Measurements from ENCODE around the gene TECPR1.

Gene TECPR1

DNA sequence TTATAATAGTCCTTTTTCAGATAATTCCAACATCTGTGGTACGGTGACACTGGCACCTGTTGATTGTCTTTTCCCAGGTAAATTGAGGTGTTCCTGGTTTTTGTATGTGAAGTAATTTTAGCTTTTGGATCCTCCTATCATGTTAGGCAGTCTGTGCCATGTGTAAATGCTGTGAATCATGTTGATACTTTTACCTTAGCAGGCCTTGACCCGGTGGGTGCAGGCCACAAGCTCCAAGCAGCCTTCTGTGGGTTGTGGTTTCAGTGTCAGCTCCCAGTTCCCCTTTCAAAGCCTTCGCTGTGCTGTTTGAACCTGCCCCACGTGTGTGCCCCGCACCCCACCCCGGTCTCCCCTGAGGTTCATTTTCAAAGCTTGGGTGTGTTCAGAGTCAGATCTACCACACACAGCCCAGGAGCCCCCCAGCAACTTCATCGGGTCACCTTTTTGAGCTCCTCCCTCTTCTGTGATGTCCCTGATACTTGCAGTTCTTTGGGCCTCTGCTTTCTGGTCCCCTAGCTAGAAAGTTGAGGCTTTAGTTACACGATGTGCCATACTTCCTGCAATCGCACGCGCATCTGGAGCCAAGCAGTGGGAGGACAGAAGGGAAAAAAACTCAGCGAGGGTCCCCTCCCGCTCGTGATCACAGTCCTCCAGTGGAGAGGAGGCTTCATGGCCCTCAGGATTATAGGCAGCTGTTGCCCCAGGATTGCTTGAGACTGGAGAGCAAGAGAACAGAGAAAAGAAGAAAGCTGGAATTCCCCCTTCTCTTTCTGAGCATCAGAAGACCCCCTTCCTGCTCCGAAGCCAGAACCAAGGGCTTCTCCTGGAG is 49.5 kb downstream of the TECPR1 start:
- Histone ChIP-seq H3K36me3 (ENCODE audit: control insufficient read depth, low read depth, low read length) (peaks cover 8% of the 10 kb centered on the region), H3K4me3 (ENCODE audit: low read length) (no peak overlapping the region), H3K27ac (ENCODE audit: low read length) (no peak overlapping the region), H3K4me1 (ENCODE audit: control insufficient read depth, low read depth, low read length) (no peaks in the 10 kb centered on the region), H3K9ac (ENCODE audit: low read length) (no peak overlapping the region), H3K27me3 (ENCODE audit: control insufficient read depth, insufficient read depth, low read length) (no peaks in the 10 kb centered on the region), H3K9me3 (ENCODE audit: control insufficient read depth, low read depth, low read length) (no peaks in the 10 kb centered on the region)

DNA sequence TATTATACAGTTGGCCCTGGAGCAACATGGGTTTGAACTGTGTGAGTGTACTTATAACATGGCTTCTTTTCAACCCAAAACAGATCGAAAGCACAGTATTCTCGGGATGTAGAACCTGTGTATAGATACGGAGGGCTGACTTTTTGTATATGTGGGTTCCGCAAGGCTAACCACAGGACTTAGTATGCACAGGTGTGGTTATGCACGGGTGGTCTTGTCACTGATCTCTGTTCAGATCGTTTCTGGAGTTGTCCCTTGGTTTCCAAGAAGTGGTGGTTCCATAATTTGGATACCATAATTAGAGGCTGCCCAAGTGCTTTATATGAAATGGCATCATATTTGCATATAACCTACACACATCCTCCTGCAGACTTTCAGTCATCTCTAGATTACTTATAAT is 51.7 kb downstream of the TECPR1 start:
- Histone ChIP-seq H3K9me3 (ENCODE audit: control insufficient read depth, low read depth, low read length) (no peaks in the 10 kb centered on the region), H3K4me3 (ENCODE audit: low read length) (no peak overlapping the region), H3K4me1 (ENCODE audit: control insufficient read depth, low read depth, low read length) (no peaks in the 10 kb centered on the region), H3K9ac (ENCODE audit: low read length) (no peak overlapping the region), H3K27ac (ENCODE audit: low read length) (no peak overlapping the region), H3K36me3 (ENCODE audit: control insufficient read depth, low read depth, low read length) (no peaks in the 10 kb centered on the region), H3K27me3 (ENCODE audit: control insufficient read depth, insufficient read depth, low read length) (no peaks in the 10 kb centered on the region)

- H3K27me3 ChIP-seq (ENCODE audit: control insufficient read depth, insufficient read depth, low read length): no peaks in the 10 kb centered on the region
- no peak overlapping the region for H3K9ac ChIP-seq (ENCODE audit: low read length)
- H3K36me3 ChIP-seq (ENCODE audit: control insufficient read depth, low read depth, low read length): peaks cover 8% of the 10 kb centered on the region
- no peaks in the 10 kb centered on the region for H3K4me1 ChIP-seq (ENCODE audit: control insufficient read depth, low read depth, low read length)
- H3K4me3 ChIP-seq (ENCODE audit: low read length): no peak overlapping the region
- H3K27ac ChIP-seq (ENCODE audit: low read length): no peak overlapping the region
- H3K9me3 ChIP-seq (ENCODE audit: control insufficient read depth, low read depth, low read length): no peaks in the 10 kb centered on the region
Measured at GRCh38 chr7:98199131-98199530, 52.9 kb downstream of the TECPR1 start.

DNA sequence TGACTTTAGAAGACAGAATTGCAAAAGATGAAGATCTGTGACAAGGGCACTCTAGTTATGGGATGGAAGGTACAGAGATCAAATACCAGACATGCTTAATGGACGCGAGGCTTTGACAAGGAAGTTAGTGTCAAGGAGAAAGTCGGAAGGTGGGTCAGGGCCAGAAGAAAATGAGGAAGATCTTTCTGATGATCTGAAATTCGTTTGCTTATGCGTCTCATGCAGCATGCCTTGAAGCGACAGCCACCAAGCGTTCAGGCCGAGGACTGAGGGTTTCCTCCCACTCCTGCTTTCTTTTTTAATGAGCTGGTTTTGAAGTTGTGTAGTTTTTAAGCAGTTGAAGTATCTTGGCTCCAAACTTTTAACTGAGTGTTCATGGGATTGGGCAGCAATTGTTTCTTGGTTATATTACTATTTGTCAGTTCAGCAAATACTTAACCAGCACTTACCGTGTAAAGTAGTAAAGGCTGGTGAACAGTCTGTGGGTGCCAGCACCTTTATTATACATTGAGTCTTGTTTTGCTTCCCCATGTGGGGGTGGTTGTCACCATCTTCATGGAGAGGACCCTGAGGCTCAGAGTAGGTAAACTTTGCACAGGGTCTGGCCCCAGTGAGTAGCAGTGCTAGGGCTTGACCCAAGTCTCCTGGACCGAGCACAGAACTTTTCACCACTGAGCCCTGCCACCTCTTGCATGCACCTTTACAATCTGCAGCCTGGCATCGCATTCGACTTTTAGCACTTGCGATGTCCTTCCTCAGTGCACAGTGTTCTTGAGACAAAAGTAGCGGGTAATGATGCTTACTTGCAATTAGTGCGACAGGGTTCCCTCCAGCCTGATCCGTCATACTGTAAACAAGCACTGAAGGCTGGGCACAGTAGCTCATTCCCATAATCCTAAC is 55.1 kb downstream of the TECPR1 start:
- Histone ChIP-seq H3K27ac (ENCODE audit: low read length) (no peak overlapping the region), H3K9ac (ENCODE audit: low read length) (no peak overlapping the region), H3K9me3 (ENCODE audit: control insufficient read depth, low read depth, low read length) (no peaks in the 10 kb centered on the region), H3K36me3 (ENCODE audit: control insufficient read depth, low read depth, low read length) (peaks cover 20% of the 10 kb centered on the region), H3K27me3 (ENCODE audit: control insufficient read depth, insufficient read depth, low read length) (no peaks in the 10 kb centered on the region), H3K4me3 (ENCODE audit: low read length) (no peak overlapping the region), H3K4me1 (ENCODE audit: control insufficient read depth, low read depth, low read length) (no peaks in the 10 kb centered on the region)

DNA sequence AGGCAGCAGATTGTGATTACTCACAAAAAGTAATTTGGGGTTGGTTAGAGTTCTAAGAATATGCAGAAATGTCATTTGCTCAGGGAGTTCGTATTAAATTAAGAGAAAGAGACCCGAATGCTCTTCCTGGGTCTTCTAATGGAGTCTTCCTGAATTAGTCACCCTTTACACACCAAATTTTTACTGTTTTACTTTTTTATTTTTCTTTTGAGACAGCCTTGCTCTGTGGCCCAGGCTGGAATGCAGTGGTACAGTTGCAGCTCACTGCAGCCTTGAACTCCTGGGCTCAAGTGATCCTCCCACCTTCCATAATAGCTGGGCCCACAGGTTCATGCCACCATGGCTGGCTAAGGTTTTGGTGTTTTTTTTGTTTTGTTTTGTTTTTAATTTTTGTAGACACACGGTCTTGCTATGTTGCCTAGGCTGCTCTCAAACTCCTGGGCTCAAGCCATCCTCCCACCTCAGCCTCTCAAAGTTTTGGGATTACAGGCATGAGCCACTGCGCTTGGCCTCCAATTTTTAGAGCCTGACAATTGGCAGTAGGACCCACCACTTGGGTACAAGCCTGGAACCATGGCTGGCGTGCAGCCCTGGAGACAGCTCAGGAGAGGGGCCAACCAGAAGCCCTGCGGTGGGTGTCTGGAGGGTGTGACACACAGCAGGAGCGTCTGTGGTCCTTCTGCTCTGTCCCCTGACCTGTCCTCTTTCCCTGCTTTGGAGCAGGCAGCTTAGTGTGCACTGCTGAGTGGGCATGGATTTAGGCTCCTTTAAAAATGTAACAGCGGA is 57.2 kb downstream of the TECPR1 start:
- Histone ChIP-seq H3K36me3 (ENCODE audit: control insufficient read depth, low read depth, low read length) (peaks cover 25% of the 10 kb centered on the region), H3K27ac (ENCODE audit: low read length) (no peak overlapping the region), H3K4me1 (ENCODE audit: control insufficient read depth, low read depth, low read length) (no peaks in the 10 kb centered on the region), H3K4me3 (ENCODE audit: low read length) (no peak overlapping the region), H3K27me3 (ENCODE audit: control insufficient read depth, insufficient read depth, low read length) (no peaks in the 10 kb centered on the region), H3K9ac (ENCODE audit: low read length) (no peak overlapping the region), H3K9me3 (ENCODE audit: control insufficient read depth, low read depth, low read length) (no peaks in the 10 kb centered on the region)

- H3K4me3 ChIP-seq (ENCODE audit: low read length): no peak overlapping the region
- no peaks in the 10 kb centered on the region for H3K4me1 ChIP-seq (ENCODE audit: control insufficient read depth, low read depth, low read length)
- H3K27me3 ChIP-seq (ENCODE audit: control insufficient read depth, insufficient read depth, low read length): no peaks in the 10 kb centered on the region
- H3K9ac ChIP-seq (ENCODE audit: low read length): no peak overlapping the region
- H3K9me3 ChIP-seq (ENCODE audit: control insufficient read depth, low read depth, low read length): no peaks in the 10 kb centered on the region
- H3K36me3 ChIP-seq (ENCODE audit: control insufficient read depth, low read depth, low read length): peaks cover 25% of the 10 kb centered on the region
- H3K27ac ChIP-seq (ENCODE audit: low read length): no peak overlapping the region
Measured at GRCh38 chr7:98194186-98194585, 57.8 kb downstream of the TECPR1 start.

DNA sequence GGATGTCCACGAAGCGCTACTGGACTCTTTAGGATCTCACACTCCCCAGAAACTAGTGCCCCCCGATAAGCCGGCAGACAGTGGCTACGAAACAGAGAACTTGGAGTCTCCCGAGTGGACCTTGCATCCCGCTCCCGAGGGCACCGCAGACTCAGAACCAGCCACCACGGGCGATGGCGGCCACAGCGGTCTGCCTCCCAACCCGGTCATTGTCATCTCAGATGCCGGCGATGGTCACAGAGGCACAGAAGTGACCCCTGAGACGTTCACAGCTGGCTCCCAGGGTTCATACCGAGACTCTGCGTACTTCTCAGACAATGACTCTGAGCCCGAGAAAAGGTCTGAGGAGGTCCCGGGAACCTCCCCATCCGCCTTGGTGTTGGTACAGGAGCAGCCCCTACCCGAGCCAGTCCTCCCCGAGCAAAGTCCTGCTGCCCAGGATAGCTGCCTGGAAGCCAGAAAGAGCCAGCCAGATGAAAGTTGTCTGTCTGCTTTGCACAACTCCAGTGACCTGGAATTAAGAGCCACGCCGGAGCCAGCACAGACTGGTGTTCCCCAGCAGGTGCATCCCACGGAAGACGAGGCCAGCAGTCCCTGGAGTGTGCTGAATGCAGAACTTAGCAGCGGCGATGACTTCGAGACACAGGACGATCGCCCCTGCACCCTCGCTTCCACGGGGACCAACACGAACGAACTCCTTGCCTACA is 58.4 kb downstream of the TECPR1 start:
- Histone ChIP-seq H3K27me3 (ENCODE audit: control insufficient read depth, insufficient read depth, low read length) (no peaks in the 10 kb centered on the region), H3K9me3 (ENCODE audit: control insufficient read depth, low read depth, low read length) (no peaks in the 10 kb centered on the region), H3K36me3 (ENCODE audit: control insufficient read depth, low read depth, low read length) (peaks cover 25% of the 10 kb centered on the region), H3K4me3 (ENCODE audit: low read length) (no peak overlapping the region), H3K9ac (ENCODE audit: low read length) (no peak overlapping the region), H3K27ac (ENCODE audit: low read length) (no peak overlapping the region), H3K4me1 (ENCODE audit: control insufficient read depth, low read depth, low read length) (no peaks in the 10 kb centered on the region)

DNA sequence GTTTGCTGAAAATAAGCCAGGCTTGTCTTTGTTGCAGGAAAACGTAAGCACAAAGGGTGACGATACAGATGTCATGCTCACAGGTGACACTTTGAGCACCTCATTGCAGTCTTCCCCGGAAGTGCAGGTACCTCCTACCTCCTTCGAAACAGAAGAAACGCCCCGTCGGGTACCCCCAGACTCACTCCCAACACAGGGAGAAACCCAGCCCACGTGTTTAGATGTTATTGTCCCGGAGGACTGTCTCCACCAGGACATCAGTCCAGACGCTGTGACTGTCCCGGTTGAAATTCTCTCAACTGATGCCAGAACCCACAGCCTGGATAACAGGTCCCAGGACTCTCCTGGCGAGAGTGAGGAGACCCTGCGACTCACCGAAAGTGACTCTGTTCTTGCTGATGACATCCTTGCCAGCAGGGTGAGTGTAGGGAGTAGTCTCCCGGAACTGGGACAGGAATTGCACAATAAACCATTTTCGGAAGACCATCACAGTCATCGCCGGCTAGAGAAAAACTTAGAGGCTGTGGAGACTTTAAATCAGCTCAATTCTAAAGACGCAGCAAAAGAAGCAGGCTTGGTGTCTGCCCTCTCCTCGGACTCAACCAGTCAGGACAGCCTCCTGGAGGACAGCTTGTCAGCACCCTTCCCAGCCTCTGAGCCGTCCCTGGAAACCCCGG is 59.1 kb downstream of the TECPR1 start:
- Histone ChIP-seq H3K36me3 (ENCODE audit: control insufficient read depth, low read depth, low read length) (peaks cover 25% of the 10 kb centered on the region), H3K4me3 (ENCODE audit: low read length) (no peak overlapping the region), H3K4me1 (ENCODE audit: control insufficient read depth, low read depth, low read length) (no peaks in the 10 kb centered on the region), H3K27ac (ENCODE audit: low read length) (no peak overlapping the region), H3K9me3 (ENCODE audit: control insufficient read depth, low read depth, low read length) (no peaks in the 10 kb centered on the region), H3K9ac (ENCODE audit: low read length) (no peak overlapping the region), H3K27me3 (ENCODE audit: control insufficient read depth, insufficient read depth, low read length) (no peaks in the 10 kb centered on the region)

DNA sequence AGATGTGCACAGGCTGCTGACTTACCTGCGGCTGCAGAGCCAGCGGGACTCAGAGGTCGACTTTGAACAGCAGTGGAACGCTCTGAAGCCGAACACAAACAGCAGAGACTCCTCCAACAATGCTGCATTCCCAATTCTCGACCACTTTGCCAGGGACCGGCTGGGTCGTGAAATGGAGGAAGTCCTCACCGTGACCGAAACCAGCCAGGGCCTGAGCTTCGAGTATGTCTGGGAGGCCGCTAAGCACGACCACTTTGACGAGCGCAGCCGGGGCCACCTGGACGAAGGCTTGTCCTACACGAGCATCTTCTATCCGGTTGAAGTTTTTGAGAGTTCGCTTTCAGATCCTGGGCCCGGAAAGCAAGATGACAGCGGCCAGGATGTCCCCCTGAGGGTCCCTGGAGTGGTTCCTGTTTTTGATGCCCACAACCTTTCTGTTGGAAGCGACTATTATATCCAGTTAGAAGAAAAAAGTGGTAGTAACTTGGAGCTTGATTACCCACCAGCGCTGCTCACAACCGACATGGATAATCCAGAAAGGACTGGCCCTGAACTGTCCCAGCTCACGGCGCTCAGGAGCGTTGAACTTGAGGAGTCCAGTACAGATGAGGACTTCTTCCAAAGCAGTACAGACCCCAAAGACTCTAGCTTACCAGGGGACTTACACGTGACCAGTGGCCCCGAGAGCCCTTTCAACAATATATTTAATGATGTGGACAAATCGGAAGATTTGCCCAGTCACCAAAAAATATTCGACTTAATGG is 60.2 kb downstream of the TECPR1 start:
- Histone ChIP-seq H3K27ac (ENCODE audit: low read length) (no peak overlapping the region), H3K9ac (ENCODE audit: low read length) (no peak overlapping the region), H3K36me3 (ENCODE audit: control insufficient read depth, low read depth, low read length) (peaks cover 30% of the 10 kb centered on the region)

GRCh38 chr7:98189559-98189958 is 62.5 kb downstream of the TECPR1 start:
- Histone ChIP-seq H3K9me3 (ENCODE audit: control insufficient read depth, low read depth, low read length) (no peaks in the 10 kb centered on the region), H3K27me3 (ENCODE audit: control insufficient read depth, insufficient read depth, low read length) (no peaks in the 10 kb centered on the region), H3K9ac (ENCODE audit: low read length) (no peak overlapping the region), H3K4me1 (ENCODE audit: control insufficient read depth, low read depth, low read length) (no peaks in the 10 kb centered on the region), H3K27ac (ENCODE audit: low read length) (no peak overlapping the region), H3K36me3 (ENCODE audit: control insufficient read depth, low read depth, low read length) (peaks cover 28% of the 10 kb centered on the region), H3K4me3 (ENCODE audit: low read length) (no peak overlapping the region)

More for the DNA sequence above, 60.2 kb downstream of the TECPR1 start:
- Histone ChIP-seq H3K4me3 (ENCODE audit: low read length) (no peak overlapping the region), H3K9me3 (ENCODE audit: control insufficient read depth, low read depth, low read length) (no peaks in the 10 kb centered on the region), H3K27me3 (ENCODE audit: control insufficient read depth, insufficient read depth, low read length) (no peaks in the 10 kb centered on the region), H3K4me1 (ENCODE audit: control insufficient read depth, low read depth, low read length) (no peaks in the 10 kb centered on the region)
